NCI-H774 (cell line): ENCODE results near the gene MYL7.
"Not testable (repeated sequence)": the region's sequence is repeated elsewhere in the genome, so short reads cannot be mapped to it uniquely, and the experiment has no call there.

Source experiments
- DNase-seq: peaks from one replicate; lab custom pipeline; 2025; lab: John Stamatoyannopoulos, UW

Gene MYL7

GRCh38 chr7:44141221-44141850, at the start of gene MYL7:
Gene MYL7, minus strand, starts transcription at chr7:44141332. Its CDS starts 27 bp downstream, at chr7:44141305.
- no peak for DNase-seq

- DNase-seq, result no peak
Observed at GRCh38 chr7:44189993-44190872, 49.1 kb upstream of the MYL7 start.

- DNase-seq, result peak; percentile 76
Observed at GRCh38 chr7:44189286-44189992, 48.3 kb upstream of the MYL7 start, which contains the start of gene GCK. Gene GCK, minus strand, starts transcription at chr7:44189439. Its CDS starts 486 bp downstream, at chr7:44188953.

- no peak for DNase-seq
Observed at GRCh38 chr7:44188480-44189225, 47.5 kb upstream of the MYL7 start.

GRCh38 chr7:44187636-44188416, 46.7 kb upstream of the MYL7 start:
- DNase-seq, result no peak

GRCh38 chr7:44186736-44187135, 45.6 kb upstream of the MYL7 start:
- no peak for DNase-seq

- DNase-seq, result peak; percentile 71
Observed at GRCh38 chr7:44185729-44186128, 44.6 kb upstream of the MYL7 start.

- DNase-seq, result no peak
Observed at GRCh38 chr7:44184873-44185446, 43.8 kb upstream of the MYL7 start.

GRCh38 chr7:44184206-44184872, 43.2 kb upstream of the MYL7 start:
- no peak for DNase-seq

- DNase-seq, result no peak
Observed at GRCh38 chr7:44183386-44183785, 42.3 kb upstream of the MYL7 start.

GRCh38 chr7:44182827-44183226, 41.7 kb upstream of the MYL7 start:
- DNase-seq, result no peak

- no peak for DNase-seq
Observed at GRCh38 chr7:44180631-44181030, 39.5 kb upstream of the MYL7 start.

- DNase-seq, result no peak
Observed at GRCh38 chr7:44177570-44178131, 36.5 kb upstream of the MYL7 start.

GRCh38 chr7:44176486-44176885, 35.4 kb upstream of the MYL7 start:
- DNase-seq, result no peak

GRCh38 chr7:44175730-44176129, 34.6 kb upstream of the MYL7 start:
- no peak for DNase-seq

- not testable (repeated sequence) for DNase-seq
Observed at GRCh38 chr7:44174694-44174948, 33.5 kb upstream of the MYL7 start.

GRCh38 chr7:44173911-44174693, 33.0 kb upstream of the MYL7 start:
- no peak for DNase-seq

- DNase-seq, result peak; percentile 76
Observed at GRCh38 chr7:44172803-44173424, 31.8 kb upstream of the MYL7 start.

- no peak for DNase-seq
Observed at GRCh38 chr7:44172352-44172751, 31.2 kb upstream of the MYL7 start.
